Measurements from ENCODE around the gene CTDSP2. TPM values are rescaled to one million over a fixed set of nuclear protein-coding genes. Genes with fewer than 3 reads are reported as not detected.
"Not testable (repeated sequence)": the region's sequence is repeated elsewhere in the genome, so short reads cannot be mapped to it uniquely, and the experiment has no call there.

Gene CTDSP2
- total RNA-seq, 1 donor from 2014 or later = 49.8 TPM

DNA sequence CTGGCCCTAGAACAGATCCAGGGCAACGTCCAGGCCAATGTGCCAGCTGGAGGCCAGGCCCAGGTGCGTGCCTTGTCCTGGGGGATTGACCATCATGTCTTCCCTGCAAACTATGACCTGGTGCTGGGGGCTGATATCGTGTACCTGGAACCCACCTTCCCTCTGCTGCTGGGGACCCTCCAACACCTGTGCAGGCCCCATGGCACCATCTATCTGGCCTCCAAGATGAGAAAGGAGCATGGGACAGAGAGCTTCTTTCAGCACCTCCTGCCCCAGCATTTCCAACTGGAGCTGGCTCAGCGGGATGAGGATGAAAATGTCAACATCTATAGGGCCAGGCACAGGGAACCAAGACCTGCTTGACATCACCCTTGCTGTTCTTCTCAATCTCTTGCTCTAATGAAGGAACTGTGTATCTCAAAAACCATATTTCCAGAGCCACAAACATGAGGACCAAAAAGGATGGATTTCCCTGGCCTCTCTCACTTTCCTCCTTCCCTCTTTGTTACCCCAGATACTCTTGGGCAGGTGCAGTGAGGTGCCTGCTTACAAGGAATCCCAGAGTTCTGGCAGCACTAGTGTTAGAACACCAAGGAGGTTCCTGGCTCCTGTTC, 66.1 kb downstream of the CTDSP2 start:
- no peak for ATAC-seq

DNA sequence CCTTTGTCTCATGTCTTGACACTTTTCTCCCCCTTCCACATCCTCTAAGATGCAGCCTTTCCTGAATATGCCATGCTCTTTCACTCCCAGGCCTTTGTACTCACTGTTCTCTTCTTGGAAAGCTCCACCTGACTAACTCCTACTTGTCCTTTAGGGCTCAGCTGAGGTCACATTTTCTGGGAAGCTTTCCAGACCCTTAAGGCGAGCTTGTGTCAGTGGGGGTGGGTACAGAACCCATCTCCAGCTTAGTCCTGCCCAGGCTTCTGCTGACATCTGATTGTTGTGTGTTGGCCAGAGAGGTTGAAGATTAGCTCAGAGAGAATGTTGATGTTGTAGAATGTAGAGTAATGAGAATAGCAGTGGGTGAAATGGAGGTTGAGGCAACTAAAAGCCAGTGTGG, 66.8 kb downstream of the CTDSP2 start:
- no peak for ATAC-seq

DNA sequence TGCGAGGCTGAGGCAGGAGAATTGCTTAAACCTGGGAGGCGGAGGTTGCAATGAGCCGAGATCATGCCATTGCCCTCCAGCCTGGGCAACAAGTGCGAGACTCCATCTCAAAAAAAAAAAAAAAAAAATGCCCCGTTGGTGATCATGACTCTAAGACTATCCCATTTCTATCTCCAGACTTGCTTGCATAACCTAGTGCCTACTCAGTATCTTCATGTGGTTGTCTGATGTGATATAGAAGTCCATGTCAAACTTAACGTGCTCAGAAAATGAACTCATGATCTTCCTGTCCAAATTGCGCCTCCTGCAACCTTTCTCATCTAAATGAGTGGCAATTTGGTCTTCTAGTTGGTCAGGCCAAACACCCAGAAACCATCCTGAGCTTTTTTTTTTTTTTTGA, 68.6 kb downstream of the CTDSP2 start:
- ATAC-seq = no peak

DNA sequence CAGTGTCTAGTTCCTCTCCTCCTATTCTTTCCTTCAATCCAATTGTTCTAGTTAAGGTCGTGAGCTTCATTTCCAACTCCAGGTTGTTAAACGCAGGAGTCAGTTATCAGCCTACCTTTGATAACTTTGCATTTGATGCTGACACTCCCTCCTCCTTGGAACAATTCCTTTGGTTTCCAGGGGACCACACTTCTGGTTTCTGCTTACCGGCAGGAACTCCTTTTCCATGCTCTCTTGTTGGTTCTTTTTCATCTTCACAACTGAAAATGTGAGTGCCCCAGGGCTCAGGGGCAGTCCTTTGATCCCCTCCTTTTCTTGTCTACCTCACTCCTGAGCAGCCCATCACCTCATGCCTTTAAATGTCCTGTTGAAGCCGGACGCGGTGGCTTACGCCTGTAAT, 69.2 kb downstream of the CTDSP2 start:
- no peak for ATAC-seq

DNA sequence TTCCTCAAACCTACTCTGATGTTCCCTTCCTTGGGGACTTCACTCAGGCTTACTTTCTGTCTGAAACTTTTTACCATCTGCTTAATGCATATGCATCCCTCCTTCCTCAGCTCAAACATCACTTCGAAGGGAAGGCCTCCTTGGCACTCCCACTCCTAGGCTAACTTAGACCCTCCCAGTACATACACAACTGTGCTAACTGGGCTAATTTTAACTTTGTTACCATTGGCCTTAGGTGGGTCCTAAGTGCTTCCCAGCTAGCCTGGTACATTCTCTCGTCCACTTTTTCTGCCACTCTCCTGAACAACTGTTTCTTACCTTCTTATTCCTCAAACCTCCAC, 70.3 kb downstream of the CTDSP2 start:
- ATAC-seq = no peak

DNA sequence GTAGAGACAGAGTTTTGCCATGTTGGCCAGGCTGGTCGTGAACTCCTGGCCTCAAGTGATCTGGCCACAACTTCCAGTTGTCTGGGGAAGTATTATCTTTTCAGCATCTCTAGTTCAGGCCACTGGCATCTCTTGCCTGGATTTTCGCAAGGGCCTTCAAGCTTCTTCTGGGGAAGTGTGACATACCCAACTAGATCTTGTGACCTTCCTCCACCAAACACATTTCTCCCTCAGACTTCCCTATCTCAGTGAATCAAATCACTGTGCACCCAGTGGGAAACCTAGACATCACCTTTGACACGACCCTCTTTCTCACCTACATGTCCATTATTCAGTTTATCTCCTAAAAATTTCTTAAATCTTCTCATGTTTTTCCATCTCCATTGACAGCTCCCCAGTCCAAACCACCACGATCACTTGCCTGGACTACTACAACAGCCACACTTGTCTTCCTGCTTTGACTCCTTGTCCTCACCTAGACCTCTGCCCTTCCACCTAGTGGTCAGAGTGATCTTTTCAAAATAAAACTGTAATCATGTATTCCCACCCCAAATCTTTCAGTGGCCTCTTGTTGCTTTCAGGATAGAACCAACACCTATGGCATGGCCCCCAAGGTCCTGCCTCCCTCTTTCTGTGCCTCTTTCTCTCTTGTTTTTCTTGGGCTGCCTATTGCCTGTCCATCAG, 70.8 kb downstream of the CTDSP2 start:
- ATAC-seq = no peak

DNA sequence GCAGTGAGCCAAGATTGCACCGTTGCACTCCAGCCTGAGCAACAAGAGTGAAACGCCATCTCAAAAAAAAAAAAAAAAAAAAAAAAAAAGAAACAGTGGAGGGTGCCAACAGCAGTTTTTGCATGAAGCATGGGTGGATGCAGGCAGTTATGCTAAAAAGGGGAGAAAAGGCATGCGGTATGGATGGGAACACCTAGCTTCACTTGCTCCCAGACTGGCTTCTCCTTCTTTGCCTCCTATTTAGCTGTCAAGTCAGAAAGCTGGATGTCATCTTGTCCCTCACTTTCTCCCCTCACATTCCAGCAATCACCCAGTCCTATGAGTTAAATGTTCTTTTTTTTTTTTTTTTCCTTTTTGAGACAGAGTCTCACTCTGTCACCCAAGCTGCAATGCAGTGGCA, 71.5 kb downstream of the CTDSP2 start:
- ATAC-seq = no peak

DNA sequence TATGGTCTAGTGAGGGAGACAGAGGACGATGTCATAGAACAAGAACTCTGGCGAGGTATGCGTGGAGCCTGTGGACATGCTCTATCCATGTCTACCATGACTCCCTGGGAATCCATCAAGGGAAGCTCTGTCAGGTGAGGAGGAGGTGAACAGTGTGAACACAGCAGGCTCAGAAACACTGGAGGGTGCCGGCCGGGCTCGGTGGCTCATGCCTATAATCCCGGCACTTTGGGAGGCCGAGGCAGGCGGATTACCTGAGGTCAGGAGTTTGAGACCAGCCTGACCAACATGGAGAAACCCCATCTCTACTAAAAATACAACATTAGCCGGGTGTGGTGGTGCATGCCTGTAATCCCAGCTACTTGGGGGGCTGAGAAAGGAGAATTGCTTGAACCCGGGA, 71.9 kb downstream of the CTDSP2 start:
- ATAC-seq = not testable (repeated sequence)

DNA sequence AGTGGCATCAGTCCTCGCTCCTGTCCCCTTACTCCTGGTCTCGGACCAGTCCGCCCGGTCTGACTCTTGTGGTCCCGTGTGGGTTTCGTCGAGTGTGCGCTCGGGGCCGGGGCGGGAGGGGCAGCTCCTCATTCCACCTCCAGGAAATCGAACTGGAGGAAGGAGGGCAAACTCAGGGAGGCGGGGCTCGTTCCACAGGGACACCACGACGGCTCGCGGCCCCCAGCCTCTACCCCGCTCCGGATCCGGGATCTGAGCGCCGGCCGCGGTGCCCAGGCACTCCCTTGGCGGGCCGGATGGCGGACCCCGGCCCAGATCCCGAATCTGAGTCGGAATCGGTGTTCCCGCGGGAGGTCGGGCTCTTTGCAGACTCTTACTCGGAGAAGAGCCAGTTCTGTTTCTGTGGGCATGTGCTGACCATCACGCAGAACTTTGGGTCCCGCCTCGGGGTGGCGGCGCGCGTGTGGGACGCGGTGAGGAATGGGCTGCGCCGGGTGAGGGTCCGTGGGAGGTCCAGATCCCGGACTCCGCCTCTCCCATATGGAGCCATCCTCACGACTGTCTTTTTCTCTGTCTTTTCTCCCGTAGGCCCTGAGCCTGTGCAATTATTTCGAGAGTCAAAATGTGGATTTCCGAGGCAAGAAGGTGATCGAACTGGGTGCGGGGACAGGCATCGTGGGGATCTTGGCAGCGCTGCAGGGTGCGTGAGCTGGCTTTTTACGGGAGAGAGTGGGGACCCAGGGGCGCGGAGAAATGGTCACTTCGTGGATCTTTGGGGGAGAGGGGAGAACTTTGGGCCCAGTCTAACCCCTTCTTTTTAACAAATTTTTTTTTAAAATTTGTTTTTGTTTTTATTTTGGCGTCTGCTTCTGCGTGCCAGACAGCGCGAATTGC, 73.9 kb downstream of the CTDSP2 start, which contains the start of gene EEF1AKMT3:
TSS of gene EEF1AKMT3 (plus strand) at position 186 of the 894 bp plus-strand sequence. CDS start at position 297, 111 bp downstream.
- peak; percentile 54 for ATAC-seq

DNA sequence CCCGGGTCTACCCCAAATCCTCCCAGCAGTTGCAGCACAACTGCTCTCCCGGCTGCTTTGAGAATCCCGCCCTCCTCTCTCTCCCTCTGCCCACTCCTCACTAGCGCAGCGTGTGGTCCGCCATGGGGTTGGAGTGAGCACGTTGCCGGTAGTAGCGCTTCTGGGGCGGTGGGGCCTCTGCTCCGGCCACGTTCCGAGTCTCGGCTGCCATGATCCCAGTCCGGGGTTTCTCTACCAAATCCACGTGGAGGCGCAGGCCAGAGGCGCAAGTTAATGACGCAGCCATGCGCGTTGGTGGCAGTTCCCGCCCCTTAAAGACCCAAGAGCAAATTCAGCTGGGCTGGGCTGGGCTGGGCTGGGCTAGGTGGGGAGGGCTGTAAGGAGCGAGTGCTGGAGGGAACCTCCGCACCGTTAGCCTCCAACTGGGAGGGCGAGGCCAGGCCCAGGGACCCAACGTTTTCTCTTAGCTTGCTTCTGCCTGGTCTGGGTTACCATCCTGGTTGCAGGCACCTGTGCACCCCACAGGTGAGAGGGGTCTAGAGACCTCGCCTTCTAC, 74.6 kb downstream of the CTDSP2 start, which contains the start of gene METTL1:
TSS of gene METTL1 (minus strand) at position 233 of the 556 bp plus-strand sequence. CDS start at position 211, 22 bp downstream.
- ATAC-seq = peak; percentile 94

DNA sequence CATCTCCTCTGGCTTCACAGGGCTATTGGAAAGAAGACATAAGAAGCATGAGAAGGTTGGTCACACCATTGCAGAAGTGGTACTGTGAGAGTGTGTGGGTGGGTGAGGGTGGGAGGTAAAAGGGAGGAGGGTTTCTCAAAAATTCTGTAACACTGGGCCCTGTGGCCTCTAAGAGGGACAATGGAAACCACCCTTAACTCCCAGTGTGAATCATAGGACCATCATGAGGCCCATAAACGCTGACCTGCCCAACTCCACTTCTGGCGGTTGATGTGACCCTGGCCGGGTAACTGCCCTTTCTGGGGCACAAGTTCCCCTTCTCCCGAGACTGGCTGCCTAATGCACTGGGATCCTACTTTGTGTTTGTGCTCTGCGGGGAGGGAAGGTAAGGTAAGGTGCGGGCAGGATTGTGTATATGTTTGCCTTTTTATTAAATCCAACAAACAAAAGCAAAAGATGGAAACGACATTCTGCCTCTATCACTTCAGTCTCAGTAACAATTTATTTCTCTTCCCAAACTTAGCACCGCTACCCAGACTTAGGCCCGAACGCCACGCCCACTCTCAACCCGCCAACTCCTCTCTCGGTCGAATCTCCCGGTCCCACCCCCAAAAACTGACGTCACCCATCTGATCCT, 75.2 kb downstream of the CTDSP2 start:
- peak; percentile 79 for ATAC-seq

DNA sequence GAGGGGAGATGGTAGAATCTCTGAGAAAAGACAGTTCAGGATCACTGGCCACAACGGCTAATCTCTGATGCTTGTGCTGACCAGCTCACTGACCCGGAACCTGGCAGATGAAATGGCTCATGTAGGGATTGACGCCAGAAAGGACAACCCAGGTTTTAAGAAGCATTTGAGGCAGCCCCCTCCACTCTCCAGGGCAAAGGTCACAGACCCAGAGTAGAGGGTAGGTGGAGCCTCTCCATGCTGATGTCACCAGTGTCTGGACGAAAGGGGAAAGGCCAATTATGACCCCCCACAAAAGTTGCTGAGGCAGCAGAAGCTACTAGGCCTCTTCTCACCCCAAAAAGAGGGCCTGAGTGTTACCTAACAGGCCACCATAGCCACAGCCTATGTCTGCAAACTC, 75.8 kb downstream of the CTDSP2 start:
- no peak for ATAC-seq

Other genes with a start within 250 kb of the CTDSP2 start
- gene DTX3, start 241.9 kb downstream of the CTDSP2 start, total RNA-seq = 4.1 TPM
- gene ARHGEF25, start 235.3 kb downstream of the CTDSP2 start, total RNA-seq = 1.5 TPM
- 0.04 TPM for gene B4GALNT1, start 213.5 kb downstream of the CTDSP2 start, total RNA-seq
- 156 TPM for gene OS9, start 152.6 kb downstream of the CTDSP2 start, total RNA-seq
- gene AGAP2, start 108.0 kb downstream of the CTDSP2 start, total RNA-seq = 0.64 TPM
- gene TSPAN31, start 101.7 kb downstream of the CTDSP2 start, total RNA-seq = 22.6 TPM
- 62.3 TPM for gene CDK4, start 94.4 kb downstream of the CTDSP2 start, total RNA-seq
- 5.9 TPM for gene MARCHF9, start 91.6 kb downstream of the CTDSP2 start, total RNA-seq
- 1.6 TPM for gene CYP27B1, start 79.7 kb downstream of the CTDSP2 start, total RNA-seq
- 20.2 TPM for gene METTL1, start 74.6 kb downstream of the CTDSP2 start, total RNA-seq
- gene EEF1AKMT3, start 74.1 kb downstream of the CTDSP2 start, total RNA-seq = 3.4 TPM
- 22.6 TPM for gene TSFM, start 63.9 kb downstream of the CTDSP2 start, total RNA-seq
- gene AVIL, start 28.0 kb downstream of the CTDSP2 start, total RNA-seq = 1.7 TPM
- gene ATP23, start 94.8 kb upstream of the CTDSP2 start, total RNA-seq = 7.6 TPM

Data from esophagus mucosa (tissue), 1 donor.